ENCODE results near the gene PUS1. TPM values are rescaled to one million over a fixed set of nuclear protein-coding genes. Genes with fewer than 3 reads are reported as not detected.

Gene PUS1
- total RNA-seq, 1 experiment from 2014 or later: 117 TPM

DNA sequence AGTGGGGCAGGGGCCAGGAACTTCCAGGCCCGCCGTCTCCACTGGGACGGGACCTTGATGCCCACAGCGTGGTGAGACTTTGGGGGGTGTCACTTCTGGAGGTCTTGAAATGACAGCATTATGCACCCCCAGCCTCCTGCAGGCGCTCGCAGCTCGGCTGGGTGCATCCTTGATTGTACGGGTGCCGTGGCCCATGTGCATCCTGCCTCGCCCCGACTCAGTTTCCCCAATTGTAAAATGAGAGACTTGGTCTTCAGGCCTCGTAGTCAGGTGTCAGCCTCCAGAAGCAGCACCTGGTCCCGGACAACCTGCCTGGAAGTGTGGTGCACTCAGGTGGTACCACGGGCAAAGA lies 8.9 kb upstream of the PUS1 start:
- no peak overlapping the region for H2BK20ac ChIP-seq (ENCODE audit: low read depth, low read length, poor library complexity, severe bottlenecking)
- no peaks in the 10 kb centered on the region for H3K23me2 ChIP-seq (ENCODE audit: insufficient read length, low read depth, low read length, poor library complexity, severe bottlenecking)
- H3K79me2 ChIP-seq (ENCODE audit: insufficient read depth, low read length): no peaks in the 10 kb centered on the region
- TF ChIP-seq, protein P1, sequence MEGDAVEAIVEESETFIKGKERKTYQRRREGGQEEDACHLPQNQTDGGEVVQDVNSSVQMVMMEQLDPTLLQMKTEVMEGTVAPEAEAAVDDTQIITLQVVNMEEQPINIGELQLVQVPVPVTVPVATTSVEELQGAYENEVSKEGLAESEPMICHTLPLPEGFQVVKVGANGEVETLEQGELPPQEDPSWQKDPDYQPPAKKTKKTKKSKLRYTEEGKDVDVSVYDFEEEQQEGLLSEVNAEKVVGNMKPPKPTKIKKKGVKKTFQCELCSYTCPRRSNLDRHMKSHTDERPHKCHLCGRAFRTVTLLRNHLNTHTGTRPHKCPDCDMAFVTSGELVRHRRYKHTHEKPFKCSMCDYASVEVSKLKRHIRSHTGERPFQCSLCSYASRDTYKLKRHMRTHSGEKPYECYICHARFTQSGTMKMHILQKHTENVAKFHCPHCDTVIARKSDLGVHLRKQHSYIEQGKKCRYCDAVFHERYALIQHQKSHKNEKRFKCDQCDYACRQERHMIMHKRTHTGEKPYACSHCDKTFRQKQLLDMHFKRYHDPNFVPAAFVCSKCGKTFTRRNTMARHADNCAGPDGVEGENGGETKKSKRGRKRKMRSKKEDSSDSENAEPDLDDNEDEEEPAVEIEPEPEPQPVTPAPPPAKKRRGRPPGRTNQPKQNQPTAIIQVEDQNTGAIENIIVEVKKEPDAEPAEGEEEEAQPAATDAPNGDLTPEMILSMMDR (conservative IDR thresholded peaks at IDR 0.05): no peak
- WGBS (ENCODE audit: extremely low coverage, insufficient read length, low lambda C conversion rate): no CpG with 5 or more reads among the region's 14 CpGs
- no peak overlapping the region for H2BK15ac ChIP-seq (ENCODE audit: low read depth, low read length)
- H3K27me3 Mint-ChIP-seq (ENCODE audit: low read depth): no peaks in the 10 kb centered on the region
- no peak overlapping the region for H3K23ac ChIP-seq (ENCODE audit: insufficient read length, low read depth, low read length)
- no peaks in the 10 kb centered on the region; a peak in 1 of 5 replicates for H3K9me3 Mint-ChIP-seq
- H4K20me1 ChIP-seq (ENCODE audit: control insufficient read depth, insufficient read depth, insufficient read length): peaks cover under 1% of the 10 kb centered on the region
- no peak overlapping the region for H2BK12ac ChIP-seq (ENCODE audit: insufficient read length, low read depth, low read length)
- H2AFZ ChIP-seq (ENCODE audit: low read length): no peak overlapping the region
- no peak overlapping the region for H3K4me3 Mint-ChIP-seq
- H3K36me3 Mint-ChIP-seq (ENCODE audit: insufficient read depth in 1 of 3, low read depth in 3 of 3): peaks cover 6 to 40% (median 29%) of the 10 kb centered on the region in 3 experiments
- no peaks in the 10 kb centered on the region for H3K27me3 ChIP-seq (ENCODE audit: insufficient read depth, low read length)
- no peak overlapping the region for H3T11ph ChIP-seq (ENCODE audit: low read length)
- H3K9me3 ChIP-seq (ENCODE audit: control insufficient read depth, low read depth, low read length): no peaks in the 10 kb centered on the region
- no peak overlapping the region; a peak in 1 of 7 replicates for H3K27ac Mint-ChIP-seq
- no peak for DNase-seq
- H4K5ac ChIP-seq (ENCODE audit: insufficient read length, low read depth, low read length): no peak overlapping the region
- H4K8ac ChIP-seq (replicated peaks; ENCODE audit: insufficient read length, low read depth, low read length): no peak overlapping the region
- no peaks in the 10 kb centered on the region for H3K4me1 ChIP-seq (ENCODE audit: insufficient read depth, low read length)
- no peak overlapping the region for H2BK5ac ChIP-seq (ENCODE audit: insufficient read length, low read length)
- H3K27ac ChIP-seq (ENCODE audit: insufficient read length, low read depth, low read length): no peak overlapping the region
- H3K4me1 Mint-ChIP-seq: no peaks in the 10 kb centered on the region
- H3K79me1 ChIP-seq (ENCODE audit: insufficient read depth, low read depth, low read length, poor library complexity, severe bottlenecking): no peaks in the 10 kb centered on the region
- no peak overlapping the region for H2AK5ac ChIP-seq (ENCODE audit: insufficient read length, low read length)
- no peak overlapping the region for H3K18ac ChIP-seq (ENCODE audit: insufficient read length, low read depth, low read length)
- no peak overlapping the region for H3K4me2 ChIP-seq (ENCODE audit: insufficient read depth, insufficient read length, low read length)
- no peak overlapping the region for H4K91ac ChIP-seq (ENCODE audit: insufficient read length, low read depth, low read length)
- H3K56ac ChIP-seq (ENCODE audit: insufficient read length, low read depth, low read length): no peak overlapping the region
- no peak overlapping the region for H3K9ac ChIP-seq (ENCODE audit: extremely low read depth, insufficient read length, low read length)
- no peak overlapping the region for H3K4ac ChIP-seq (ENCODE audit: low read depth, low read length)
- H3K14ac ChIP-seq (ENCODE audit: insufficient read depth, low read length): no peak overlapping the region
- no peak overlapping the region for H2BK120ac ChIP-seq (ENCODE audit: low read depth, low read length, poor library complexity, severe bottlenecking)

All from H9 (cell line).